22Rv1 (cell line): ENCODE measurements around the gene LCA5.

Experiments used
- ZFX ChIP-seq: fragments of 450-650 bp; IDR thresholded peaks from 2 replicates; pipeline ENCODE4 v1.6.1; 2017; ENCODE audit warnings: antibody characterized with exemption, borderline replicate concordance
- TF ChIP-seq, protein P1 (sequence below): fragments of 450-650 bp; IDR thresholded peaks from 2 replicates; pipeline ENCODE4 v1.5.1; 2017; ENCODE audit warnings: mild to moderate bottlenecking

DNA sequence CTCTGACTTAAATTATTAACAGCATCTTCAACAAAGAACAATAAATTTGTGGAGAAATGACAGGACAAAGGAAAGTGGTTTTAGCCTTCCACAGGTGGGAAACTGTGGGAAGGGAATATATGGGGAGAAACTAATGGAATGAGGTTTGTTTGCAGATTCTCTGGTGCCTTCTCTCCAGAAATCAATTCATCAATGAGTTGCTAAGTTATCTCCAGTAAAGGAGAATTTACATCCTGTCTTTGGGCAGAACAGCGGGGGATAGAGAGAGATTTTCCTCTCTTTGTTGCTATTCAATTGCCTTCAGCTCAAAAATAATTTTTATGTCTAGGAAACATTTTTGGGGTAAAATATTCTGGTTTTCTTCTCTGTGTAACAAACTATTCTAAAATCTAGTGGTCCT is 36.9 kb upstream of the LCA5 start:
- TF ChIP-seq, protein P1, sequence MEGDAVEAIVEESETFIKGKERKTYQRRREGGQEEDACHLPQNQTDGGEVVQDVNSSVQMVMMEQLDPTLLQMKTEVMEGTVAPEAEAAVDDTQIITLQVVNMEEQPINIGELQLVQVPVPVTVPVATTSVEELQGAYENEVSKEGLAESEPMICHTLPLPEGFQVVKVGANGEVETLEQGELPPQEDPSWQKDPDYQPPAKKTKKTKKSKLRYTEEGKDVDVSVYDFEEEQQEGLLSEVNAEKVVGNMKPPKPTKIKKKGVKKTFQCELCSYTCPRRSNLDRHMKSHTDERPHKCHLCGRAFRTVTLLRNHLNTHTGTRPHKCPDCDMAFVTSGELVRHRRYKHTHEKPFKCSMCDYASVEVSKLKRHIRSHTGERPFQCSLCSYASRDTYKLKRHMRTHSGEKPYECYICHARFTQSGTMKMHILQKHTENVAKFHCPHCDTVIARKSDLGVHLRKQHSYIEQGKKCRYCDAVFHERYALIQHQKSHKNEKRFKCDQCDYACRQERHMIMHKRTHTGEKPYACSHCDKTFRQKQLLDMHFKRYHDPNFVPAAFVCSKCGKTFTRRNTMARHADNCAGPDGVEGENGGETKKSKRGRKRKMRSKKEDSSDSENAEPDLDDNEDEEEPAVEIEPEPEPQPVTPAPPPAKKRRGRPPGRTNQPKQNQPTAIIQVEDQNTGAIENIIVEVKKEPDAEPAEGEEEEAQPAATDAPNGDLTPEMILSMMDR = no peak
- no peak for TF ChIP-seq ZFX
